MM.1S (cell line): ENCODE data around the gene MICU1.

Source experiments
- CTCF ChIP-seq: fragments of 300-600 bp; sonication (generic); IDR thresholded peaks from 2 replicates; pipeline ENCODE4 v1.5.1; 2016; ENCODE audit warnings: antibody characterized with exemption, low read length, mixed read lengths
- EZH2phosphoT487 ChIP-seq: fragments of 300-600 bp; sonication (generic); IDR thresholded peaks from 2 replicates; pipeline ENCODE4 v1.6.1; 2018; ENCODE audit warnings: antibody characterized with exemption, low read length

DNA sequence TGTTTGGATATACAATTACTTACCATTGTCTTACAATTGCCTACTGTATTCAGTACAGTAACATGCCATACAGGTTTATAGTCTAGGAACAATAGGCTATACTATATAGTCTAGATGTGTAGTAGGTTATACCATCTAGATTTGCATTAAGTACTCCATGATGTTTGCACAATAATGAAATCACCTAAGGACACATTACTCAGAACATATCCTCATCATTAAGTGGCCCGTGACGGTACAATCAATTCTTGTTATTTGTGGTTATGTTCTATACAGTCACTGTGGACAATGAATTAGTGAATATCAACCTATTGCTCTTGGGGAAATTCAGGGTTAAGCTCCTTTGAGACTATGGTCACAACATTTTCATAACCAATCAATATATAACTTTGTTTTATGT is 75.6 kb downstream of the MICU1 start:
- TF ChIP-seq CTCF (no peak), EZH2phosphoT487 (no peak)
